Subcutaneous abdominal adipose tissue (tissue), 5 donors: ENCODE measurements around the gene MRPS26.
A peak's percentile ranks its signal among the peaks of the same experiment; 100 is the strongest.

Experiments used
- H3K27ac ChIP-seq: one replicate; pipeline ENCODE4 v1.7.0; 2013; ENCODE audit warnings: low read depth, mild to moderate bottlenecking, inconsistent platforms, low read length, moderate library complexity
- H3K27me3 ChIP-seq, 5 donors: one replicate each; pipeline ENCODE4 v1.7.0; 2013; ENCODE audit warnings: low read length in 5 of 5, inconsistent platforms in 1 of 5; ENCODE audit not compliant: control insufficient read depth in 5 of 5, insufficient read depth in 4 of 5
- H3K36me3 ChIP-seq, 5 donors: one replicate each; pipeline ENCODE4 v1.7.0; 2013; ENCODE audit warnings: low read length in 5 of 5; ENCODE audit not compliant: control insufficient read depth in 5 of 5, insufficient read depth in 5 of 5
- H3K4me1 ChIP-seq, 5 donors: one replicate each; pipeline ENCODE4 v1.7.0; 2013; ENCODE audit warnings: low read length in 5 of 5, mild to moderate bottlenecking in 3 of 5, moderate library complexity in 1 of 5; ENCODE audit not compliant: control insufficient read depth in 5 of 5, insufficient read depth in 5 of 5
- H3K4me3 ChIP-seq, 5 donors: one replicate each; pipeline ENCODE4 v1.7.0; 2013; ENCODE audit warnings: low read length in 5 of 5, low read depth in 1 of 5
- H3K9ac ChIP-seq, 5 donors: one replicate each; pipeline ENCODE4 v1.7.0; 2013; ENCODE audit warnings: low read length in 5 of 5, mild to moderate bottlenecking in 4 of 5, moderate library complexity in 3 of 5
- H3K9me3 ChIP-seq, 5 donors: one replicate each; pipeline ENCODE4 v1.7.0; 2013; ENCODE audit warnings: low read length in 5 of 5; ENCODE audit not compliant: control insufficient read depth in 5 of 5
- donor health status: healthy.
- donor health status: healthy.
- donor health status: healthy.
- donor health status: healthy.
- donor health status: healthy.

MRPS26 gene

DNA sequence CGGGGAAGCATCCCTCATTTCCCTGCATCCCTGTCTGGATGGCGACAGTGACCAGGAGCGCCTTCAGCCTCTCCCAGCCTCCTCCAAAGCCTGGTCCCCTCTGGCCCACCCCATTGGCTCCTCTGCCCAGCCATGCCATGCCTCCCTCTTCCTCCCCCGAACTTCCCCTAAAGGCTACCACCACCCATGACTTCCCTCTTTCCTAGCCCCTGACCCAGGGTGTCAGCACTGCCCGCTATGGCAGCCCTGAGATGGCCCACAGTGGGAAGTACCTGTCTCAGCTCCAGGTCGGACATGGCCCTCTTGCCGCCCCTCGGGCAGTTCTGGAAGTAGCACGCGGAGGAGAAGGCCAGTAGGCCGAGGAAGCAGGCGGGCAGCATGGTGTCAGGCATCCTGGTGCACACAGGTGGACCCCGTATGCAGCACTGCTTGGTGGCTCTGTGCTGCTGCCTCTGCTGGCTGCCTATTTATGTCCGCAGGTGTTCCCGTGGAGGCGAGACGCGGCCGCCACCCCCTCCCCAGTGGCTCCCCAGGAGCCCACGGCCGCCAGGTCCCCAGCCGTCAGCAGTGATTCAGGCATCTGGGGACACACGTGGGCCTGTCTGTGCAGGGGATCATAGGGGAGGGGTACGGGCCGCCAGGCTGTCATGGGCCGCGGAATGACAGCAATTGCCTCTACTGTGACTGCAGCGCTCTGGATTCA is 38.6 kb downstream of the MRPS26 start, which contains the start of gene AVP:
Gene AVP, minus strand, starts transcription at position 442 of the 703 bp plus-strand sequence. Its CDS starts 50 bp downstream, at position 392.
- Histone ChIP-seq H3K36me3 (no peaks in the 10 kb centered on the region), H3K9me3 (no peaks in the 10 kb centered on the region), H3K4me1 (peaks cover 6 to 32% (median 24%) of the 10 kb centered on the region in 5 donors), H3K27me3 (peaks cover 0 to 18% (median 4%) of the 10 kb centered on the region in 5 donors), H3K27ac (no peak within 1 kb of the TSS), H3K4me3 (no peak within 1 kb of the TSS), H3K9ac (no peak within 1 kb of the TSS)

- H3K36me3 ChIP-seq: no peaks in the 10 kb centered on the region
- no peak overlapping the region for H3K27ac ChIP-seq
- H3K9ac ChIP-seq: no peak overlapping the region
- H3K4me1 ChIP-seq: peaks cover 6 to 32% (median 24%) of the 10 kb centered on the region in 5 donors
- no peak overlapping the region for H3K4me3 ChIP-seq
- H3K9me3 ChIP-seq: no peaks in the 10 kb centered on the region
- peaks cover 0 to 18% (median 4%) of the 10 kb centered on the region in 5 donors for H3K27me3 ChIP-seq
Observed at GRCh38 chr20:3084986-3085360, 39.1 kb downstream of the MRPS26 start.

GRCh38 chr20:3085571-3086072 is 39.8 kb downstream of the MRPS26 start:
- H3K36me3 ChIP-seq: no peaks in the 10 kb centered on the region
- no peaks in the 10 kb centered on the region for H3K9me3 ChIP-seq
- H3K4me1 ChIP-seq: peaks cover 4 to 28% (median 21%) of the 10 kb centered on the region in 5 donors
- H3K4me3 ChIP-seq: no peak overlapping the region
- H3K27ac ChIP-seq: no peak overlapping the region
- H3K9ac ChIP-seq: no peak overlapping the region
- peaks cover 0 to 20% (median 4%) of the 10 kb centered on the region in 5 donors for H3K27me3 ChIP-seq

GRCh38 chr20:3088031-3088430 is 42.2 kb downstream of the MRPS26 start:
- no peak overlapping the region for H3K27ac ChIP-seq
- H3K9ac ChIP-seq: no peak overlapping the region
- peaks cover 0 to 14% (median 9%) of the 10 kb centered on the region in 5 donors for H3K4me1 ChIP-seq
- no peaks in the 10 kb centered on the region for H3K9me3 ChIP-seq
- no peak overlapping the region for H3K4me3 ChIP-seq
- no peaks in the 10 kb centered on the region for H3K36me3 ChIP-seq
- H3K27me3 ChIP-seq: peaks cover 0 to 13% (median 6%) of the 10 kb centered on the region in 5 donors

- Histone ChIP-seq H3K36me3 (no peaks in the 10 kb centered on the region), H3K9ac (no peak overlapping the region), H3K4me1 (peaks cover 0 to 20% (median 14%) of the 10 kb centered on the region in 5 donors), H3K27ac (no peak overlapping the region), H3K27me3 (peaks cover 0 to 5% (median 2%) of the 10 kb centered on the region in 5 donors), H3K4me3 (no peak overlapping the region), H3K9me3 (no peaks in the 10 kb centered on the region)
Observed at GRCh38 chr20:3090565-3090964, 44.7 kb downstream of the MRPS26 start.

- peaks cover 0 to 20% (median 14%) of the 10 kb centered on the region in 5 donors for H3K4me1 ChIP-seq
- H3K9ac ChIP-seq: peak overlapping the region in 1 of 5 donors; percentile 32
- H3K36me3 ChIP-seq: no peaks in the 10 kb centered on the region
- H3K27me3 ChIP-seq: peaks cover 0 to 5% (median 2%) of the 10 kb centered on the region in 5 donors
- H3K9me3 ChIP-seq: no peaks in the 10 kb centered on the region
- no peak overlapping the region for H3K27ac ChIP-seq
- H3K4me3 ChIP-seq: peak overlapping the region in 4 of 5 donors; percentile 36 to 57 (median 48)
Observed at GRCh38 chr20:3092611-3093379, 46.9 kb downstream of the MRPS26 start.

DNA sequence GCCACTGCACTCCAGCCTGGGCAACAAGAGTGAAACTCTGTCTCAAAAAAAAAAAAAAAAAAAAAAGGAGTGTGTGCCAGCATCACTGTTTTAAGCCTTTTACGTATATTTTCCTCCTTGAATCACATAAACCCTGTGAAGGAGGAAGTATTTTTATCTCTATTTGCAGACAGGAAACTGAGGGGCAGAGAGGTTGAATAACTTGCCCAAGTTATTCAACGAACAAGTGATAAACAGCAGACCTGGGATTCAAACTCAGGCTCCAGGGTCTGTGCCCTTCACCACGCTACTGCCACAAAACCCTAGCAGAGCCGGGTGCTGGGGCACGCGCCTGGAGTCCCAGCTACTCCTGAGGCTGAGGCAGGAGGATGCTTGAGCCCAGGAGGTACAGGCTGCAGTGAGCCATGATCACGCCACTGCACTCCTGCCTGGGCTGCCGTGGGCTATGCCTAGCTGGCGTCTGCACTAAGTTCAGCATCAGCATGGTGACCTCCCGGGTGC is 48.1 kb downstream of the MRPS26 start:
- no peaks in the 10 kb centered on the region for H3K36me3 ChIP-seq
- peaks cover 0 to 20% (median 14%) of the 10 kb centered on the region in 5 donors for H3K4me1 ChIP-seq
- no peak overlapping the region for H3K27ac ChIP-seq
- H3K27me3 ChIP-seq: peaks cover 0 to 5% (median 2%) of the 10 kb centered on the region in 5 donors
- H3K9ac ChIP-seq: no peak overlapping the region
- H3K9me3 ChIP-seq: no peaks in the 10 kb centered on the region
- no peak overlapping the region for H3K4me3 ChIP-seq

DNA sequence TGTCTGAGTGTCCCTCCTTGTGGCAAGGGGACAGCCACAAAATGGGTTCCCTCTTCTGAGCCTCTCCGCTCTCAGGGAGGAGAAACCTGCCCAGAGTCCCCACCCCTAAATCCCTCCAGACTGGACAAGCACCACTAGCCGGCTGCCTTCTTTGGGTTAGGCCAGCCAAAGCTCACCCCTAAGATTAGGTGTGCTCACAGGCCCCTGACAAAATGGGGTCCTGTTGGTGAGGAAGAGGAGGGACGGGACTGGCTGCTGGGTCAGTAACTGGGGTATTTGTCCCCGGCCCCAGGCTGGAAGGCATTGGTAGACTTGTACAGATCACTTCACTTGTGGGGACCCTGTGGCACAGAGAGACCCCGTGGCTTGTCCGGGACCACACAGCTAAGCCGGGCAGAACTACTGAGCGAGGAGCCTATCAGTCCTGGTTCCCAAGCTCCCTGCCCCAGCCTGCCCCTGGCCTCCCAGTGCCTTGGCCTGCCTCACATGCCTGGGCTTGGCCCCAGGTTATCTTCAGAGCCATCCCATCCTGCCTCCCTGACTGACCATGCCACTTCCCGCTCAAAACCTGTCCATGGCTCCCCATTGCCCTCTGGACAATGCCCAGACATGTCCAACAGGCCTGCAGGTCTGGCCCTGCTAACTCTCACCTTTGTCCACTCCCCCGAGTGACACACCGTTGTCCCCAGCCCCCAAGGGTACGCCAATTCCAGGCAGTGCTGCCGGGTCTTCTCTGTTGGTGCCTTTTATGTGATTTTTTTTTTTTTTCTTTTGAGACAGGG is 49.2 kb downstream of the MRPS26 start:
- Histone ChIP-seq H3K9ac (no peak overlapping the region), H3K9me3 (no peaks in the 10 kb centered on the region), H3K36me3 (no peaks in the 10 kb centered on the region), H3K27me3 (peaks cover 0 to 5% (median 2%) of the 10 kb centered on the region in 5 donors), H3K4me3 (no peak overlapping the region), H3K4me1 (peaks cover 0 to 20% (median 14%) of the 10 kb centered on the region in 5 donors), H3K27ac (no peak overlapping the region)
